ENCODE data around the gene LIMCH1.
"Not testable (repeated sequence)": the region's sequence is repeated elsewhere in the genome, so short reads cannot be mapped to it uniquely, and the experiment has no call there.

Gene LIMCH1

GRCh38 chr4:41678951-41679350 lies 141.0 kb downstream of the LIMCH1 start:
- DNase-seq (ENCODE audit: low spot score) = no peak

- DNase-seq (ENCODE audit: low spot score) = no peak
Observed at GRCh38 chr4:41679991-41680390, 142.0 kb downstream of the LIMCH1 start.

- DNase-seq (ENCODE audit: low spot score) = no peak
Observed at GRCh38 chr4:41681054-41681453, 143.1 kb downstream of the LIMCH1 start.

GRCh38 chr4:41683326-41683725 lies 145.4 kb downstream of the LIMCH1 start:
- DNase-seq (ENCODE audit: low spot score) = no peak

DNA sequence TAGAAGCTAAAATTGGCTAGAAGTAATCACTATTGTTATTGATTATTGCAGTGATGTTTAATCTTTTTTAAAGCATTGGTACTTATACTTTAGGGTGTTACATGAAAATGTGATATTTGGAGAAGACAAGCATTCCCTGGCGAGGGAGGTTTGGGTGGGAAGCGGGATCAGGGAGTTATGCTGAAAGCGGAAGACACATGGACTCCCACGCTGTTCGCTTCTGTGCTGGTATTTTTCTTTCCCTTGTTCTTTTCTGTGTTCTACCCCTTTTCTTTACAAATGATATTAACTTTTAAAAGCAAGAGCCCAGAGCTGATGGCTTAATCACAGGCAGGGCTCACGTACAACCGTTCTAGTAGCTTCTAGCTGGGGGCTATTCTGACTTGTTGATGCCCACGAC lies 148.9 kb downstream of the LIMCH1 start:
- no peak for DNase-seq (ENCODE audit: low spot score)

DNA sequence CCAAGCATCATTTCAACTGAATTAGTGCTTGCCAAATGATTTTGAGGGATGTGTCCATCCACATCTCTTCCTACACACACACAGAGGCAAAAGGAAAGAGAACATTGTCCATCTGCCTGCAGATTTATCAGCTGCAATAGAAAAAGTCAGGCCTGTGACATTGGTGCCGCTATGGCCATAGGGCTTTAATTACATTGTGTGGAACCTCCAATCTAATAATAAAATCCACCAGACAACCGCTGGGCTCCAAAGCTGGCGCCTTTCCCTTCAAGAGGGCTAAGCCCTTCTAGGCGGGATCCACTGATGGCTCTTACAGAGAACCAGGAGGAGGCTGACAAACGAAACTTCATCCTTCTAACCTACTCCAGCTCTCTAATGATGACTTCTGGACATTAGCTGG lies 150.0 kb downstream of the LIMCH1 start:
- no peak for DNase-seq (ENCODE audit: low spot score)

GRCh38 chr4:41692717-41693345 lies 154.9 kb downstream of the LIMCH1 start:
- peak; percentile 32 for DNase-seq (ENCODE audit: low spot score)

DNA sequence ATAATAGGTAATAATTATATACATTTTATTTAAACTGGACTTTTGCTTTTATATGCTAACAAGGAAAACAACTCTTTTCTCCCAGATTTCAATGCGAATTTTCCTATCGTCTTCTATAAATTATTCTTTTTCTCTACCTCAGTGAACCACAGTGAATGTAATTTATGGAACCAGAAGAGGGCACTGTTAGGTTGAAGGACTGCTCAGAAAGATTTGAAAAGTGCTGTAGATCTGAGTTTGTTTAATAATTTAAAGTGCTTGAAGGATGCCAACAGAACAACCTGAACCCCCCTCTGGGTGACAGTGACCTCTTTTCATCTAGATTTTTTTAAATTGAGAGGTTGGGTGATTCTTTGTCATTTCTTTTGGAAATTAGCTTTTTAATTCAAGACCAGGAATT lies 155.7 kb downstream of the LIMCH1 start:
- no peak for DNase-seq (ENCODE audit: low spot score)

GRCh38 chr4:41696131-41696530 lies 158.2 kb downstream of the LIMCH1 start:
- DNase-seq (ENCODE audit: low spot score) = no peak

GRCh38 chr4:41696763-41697162 lies 158.8 kb downstream of the LIMCH1 start:
- DNase-seq (ENCODE audit: low spot score) = no peak

GRCh38 chr4:41701983-41702382 lies 164.0 kb downstream of the LIMCH1 start:
- DNase-seq (ENCODE audit: low spot score) = no peak

DNA sequence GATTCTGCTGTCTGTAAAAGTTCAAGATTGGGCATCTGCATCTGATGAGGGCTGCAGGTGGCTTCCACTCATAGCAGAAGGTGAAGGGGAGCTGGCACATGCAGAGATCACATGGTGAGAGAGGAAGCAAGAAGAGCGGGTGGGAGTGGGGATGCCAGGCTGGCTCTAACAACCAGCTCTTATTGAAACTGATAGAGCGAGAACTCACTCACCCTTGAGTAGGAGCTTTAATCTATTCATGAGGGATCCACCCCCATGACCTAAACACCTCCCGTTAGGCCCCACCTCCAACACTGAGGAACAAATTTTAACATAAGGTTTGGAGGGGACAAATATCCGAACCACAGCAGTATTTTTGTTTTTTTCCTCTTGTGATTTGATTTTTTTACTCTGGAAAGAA lies 164.8 kb downstream of the LIMCH1 start:
- no peak for DNase-seq (ENCODE audit: low spot score)

GRCh38 chr4:41703785-41704184 lies 165.8 kb downstream of the LIMCH1 start:
- no peak for DNase-seq (ENCODE audit: low spot score)

DNA sequence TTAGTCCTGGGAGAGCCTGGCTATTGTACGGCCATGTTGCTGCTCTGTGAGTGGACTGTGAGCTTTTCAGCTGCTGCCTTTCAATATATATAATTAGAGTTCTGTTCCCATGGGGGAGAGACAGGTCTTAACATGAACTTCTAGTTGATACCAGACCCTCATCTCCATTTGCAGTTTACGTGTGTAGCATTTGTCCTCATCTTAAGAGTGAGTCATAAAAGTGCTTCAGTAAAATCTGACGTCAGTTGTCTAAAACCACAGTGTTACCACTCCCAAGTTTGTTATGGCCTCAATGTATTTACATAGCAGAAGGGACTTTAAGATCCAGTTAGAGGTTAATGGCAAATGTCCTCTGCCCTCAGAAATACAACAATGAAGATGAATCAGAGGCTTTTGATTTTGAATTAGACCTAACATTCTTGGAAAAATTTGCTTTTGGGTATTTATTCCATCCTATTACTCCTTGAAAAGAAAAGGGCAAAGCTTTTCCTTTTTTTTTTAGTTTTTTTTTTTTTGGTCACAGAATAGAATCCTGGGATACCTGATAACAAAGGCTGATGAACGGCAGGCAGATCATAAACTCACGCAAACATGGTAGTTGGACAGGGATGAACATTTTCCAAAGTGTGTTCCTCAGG lies 172.0 kb downstream of the LIMCH1 start:
- no peak for DNase-seq (ENCODE audit: low spot score)

DNA sequence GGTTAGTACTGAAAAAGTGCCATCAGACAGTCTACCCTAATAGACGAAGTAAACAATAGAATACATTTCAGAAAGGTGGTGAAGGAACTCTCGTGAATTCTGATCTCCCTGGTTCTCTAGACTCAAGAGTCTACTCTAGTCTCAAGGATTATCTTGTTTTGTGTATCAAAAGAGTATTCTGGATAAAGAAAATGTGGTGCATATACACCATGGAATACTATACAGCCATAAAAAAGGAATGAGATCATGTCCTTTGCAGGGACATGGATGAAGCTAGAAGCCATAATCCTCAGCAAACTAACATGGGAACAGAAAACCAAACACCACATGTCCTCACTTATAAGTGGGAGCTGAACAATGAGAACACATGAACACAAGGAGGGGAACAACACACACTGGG lies 173.7 kb downstream of the LIMCH1 start:
- not testable (repeated sequence) for DNase-seq (ENCODE audit: low spot score)

DNA sequence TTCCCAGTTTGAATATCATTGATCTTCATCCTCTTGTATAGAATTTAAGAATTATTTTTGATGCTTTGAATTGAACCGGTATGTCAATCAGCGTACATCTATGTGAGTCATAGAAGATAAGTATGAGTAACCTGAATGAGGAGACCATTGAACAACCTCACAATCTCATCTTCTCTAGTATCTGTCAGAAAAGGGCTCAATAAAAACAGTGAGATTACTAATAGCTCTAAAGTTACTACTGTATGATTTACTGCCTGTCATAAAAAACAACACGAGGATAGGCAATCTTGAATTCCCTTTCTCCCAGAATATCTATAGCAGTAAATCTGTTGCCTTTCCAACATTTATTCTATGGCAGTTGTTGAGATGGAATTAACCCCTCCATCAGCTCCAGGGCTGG lies 174.5 kb downstream of the LIMCH1 start:
- DNase-seq (ENCODE audit: low spot score) = no peak

- DNase-seq (ENCODE audit: low spot score) = no peak
Observed at GRCh38 chr4:41713768-41714167, 175.8 kb downstream of the LIMCH1 start.

DNA sequence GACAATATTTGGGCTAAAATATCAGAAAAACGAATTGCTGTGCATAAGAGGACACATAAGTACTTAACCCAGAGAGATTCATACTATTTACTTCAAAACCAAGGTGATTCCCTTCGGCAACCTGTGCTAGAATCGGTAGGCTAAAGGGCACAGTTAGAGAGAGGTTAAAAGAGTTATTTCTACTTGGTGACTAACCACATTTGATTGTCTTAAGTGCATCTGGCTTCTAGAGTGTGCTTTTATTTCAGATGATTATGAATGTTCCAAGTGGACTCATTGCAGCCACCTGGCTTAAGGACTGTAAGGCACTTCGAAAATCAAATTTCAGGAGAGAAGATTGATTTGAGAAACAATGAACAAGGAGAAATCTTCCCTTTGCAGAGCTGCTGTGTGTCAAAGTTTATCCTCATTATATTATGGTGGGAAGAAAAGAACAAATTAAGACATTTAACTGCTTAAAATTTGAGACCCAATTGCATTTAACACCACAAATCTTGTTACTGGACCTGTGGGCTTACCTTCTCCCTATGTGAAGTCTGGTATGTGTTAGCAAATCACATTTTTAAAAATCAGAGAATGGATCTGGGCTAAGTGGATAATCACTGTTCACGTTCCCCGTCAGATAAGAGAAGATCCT lies 176.5 kb downstream of the LIMCH1 start:
- no peak for DNase-seq (ENCODE audit: low spot score)

DNA sequence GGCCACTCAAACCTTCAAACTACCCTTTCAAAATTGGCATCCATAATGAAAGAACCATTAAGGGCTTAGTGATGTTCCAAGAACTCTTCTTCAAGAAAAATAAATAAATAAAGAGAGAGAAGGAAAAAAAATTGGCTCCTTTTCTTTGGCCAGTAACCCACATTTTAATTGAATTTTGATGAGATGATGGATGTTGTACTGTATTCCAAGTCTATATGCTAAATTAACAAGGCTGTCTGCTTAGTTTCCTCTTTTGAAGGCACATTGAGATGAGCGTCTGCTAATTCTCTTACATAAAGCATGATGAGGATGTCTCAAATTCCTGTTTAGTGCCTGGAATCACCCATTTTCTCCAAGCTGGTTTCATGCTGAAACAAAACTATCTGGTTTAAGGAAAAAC lies 177.2 kb downstream of the LIMCH1 start:
- DNase-seq (ENCODE audit: low spot score) = no peak

DNA sequence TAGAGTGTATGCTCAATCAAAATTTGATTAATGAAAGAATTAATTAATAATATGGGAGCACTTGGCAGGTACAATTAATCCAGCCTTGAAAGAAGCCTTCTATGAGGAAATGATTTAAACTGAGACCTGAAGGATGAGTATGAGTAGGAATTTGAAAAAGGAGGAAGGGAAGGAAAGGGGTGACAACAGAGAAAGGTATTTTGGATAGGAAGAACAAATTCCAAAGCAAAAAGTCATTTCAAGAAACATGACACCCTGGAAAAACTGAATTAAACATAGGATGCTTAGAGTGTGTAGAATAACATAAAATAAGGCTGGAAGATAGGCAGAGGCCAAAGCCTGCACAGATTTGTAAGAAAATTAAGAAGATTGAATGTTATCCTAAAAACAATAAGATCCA lies 180.9 kb downstream of the LIMCH1 start:
- no peak for DNase-seq (ENCODE audit: low spot score)

DNA sequence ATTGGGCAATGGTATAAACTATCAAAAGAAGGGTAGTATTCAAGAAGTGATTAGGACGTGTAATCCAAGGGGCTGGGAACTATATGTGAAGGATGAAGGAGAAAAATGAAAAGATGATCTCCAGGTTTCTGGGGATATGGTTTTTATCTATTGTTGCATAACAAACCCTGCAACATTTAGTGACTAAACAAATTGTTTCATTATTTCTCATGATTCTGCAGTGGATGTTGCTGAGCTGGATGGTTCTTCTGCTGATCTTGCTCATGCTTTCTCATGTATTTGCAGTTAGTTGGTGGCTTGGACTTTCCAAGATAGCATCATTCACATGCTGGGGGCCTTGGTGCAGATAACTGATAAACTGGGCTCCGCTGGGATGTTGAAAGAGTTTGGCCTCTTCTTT lies 181.5 kb downstream of the LIMCH1 start:
- no peak for DNase-seq (ENCODE audit: low spot score)

DNA sequence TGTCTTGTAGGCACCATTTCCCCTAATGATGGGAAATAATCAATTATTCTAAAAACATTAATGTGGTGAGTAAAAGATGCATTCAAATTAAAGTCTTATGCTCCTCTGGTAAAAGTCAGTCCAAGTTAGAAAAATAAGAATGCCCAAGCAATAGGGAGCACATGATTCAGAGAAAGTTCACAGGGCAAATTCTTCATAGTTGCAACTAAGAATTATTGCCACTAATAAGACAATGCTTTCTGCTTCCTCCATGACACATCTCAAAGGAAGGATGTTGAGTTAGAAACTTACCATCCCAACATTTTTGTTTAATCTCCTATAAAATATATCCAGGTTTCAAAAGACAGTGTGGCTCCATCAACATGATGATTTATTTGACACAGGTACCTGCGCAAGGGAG lies 184.2 kb downstream of the LIMCH1 start:
- DNase-seq (ENCODE audit: low spot score) = no peak

DNA sequence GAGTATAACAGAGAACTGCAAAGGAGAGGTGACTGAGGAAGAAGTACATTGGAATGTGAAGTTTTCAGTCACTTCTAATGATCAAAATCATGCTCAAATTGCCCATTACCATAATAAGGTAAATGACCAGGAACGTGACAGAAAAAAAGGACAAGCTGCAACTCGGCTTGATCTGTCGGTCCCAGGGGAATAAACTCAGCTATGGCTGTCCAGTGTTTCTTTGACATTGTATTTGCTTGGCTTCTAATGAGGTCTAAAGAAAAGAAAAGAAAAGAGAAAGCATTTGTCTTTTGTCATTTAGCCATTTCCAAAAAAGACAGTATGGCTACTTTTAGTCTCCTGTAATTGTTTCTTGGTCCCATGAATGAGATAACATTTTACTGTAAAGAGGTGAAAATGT lies 185.3 kb downstream of the LIMCH1 start:
- no peak for DNase-seq (ENCODE audit: low spot score)

DNA sequence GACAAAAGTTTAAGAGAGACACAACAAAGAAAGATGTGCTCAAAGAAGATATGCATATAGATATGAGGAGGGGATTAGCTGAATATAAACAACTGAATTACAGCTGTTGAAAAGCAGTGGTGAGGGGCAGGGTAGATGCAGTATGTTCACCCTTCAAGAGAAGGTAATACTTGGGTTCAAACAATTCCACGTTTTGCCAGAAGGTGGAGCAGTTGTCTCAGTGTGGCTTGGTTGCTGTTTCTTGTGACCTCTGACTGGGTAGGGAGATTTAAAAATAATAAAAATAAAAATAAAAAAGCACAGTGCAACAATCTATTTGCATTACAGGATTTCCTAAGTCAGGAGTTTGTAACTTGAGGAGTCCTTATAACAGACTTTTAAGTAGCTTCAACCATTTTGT lies 187.3 kb downstream of the LIMCH1 start:
- DNase-seq (ENCODE audit: low spot score) = no peak
